ENCODE measurements around the gene WFDC2. TPM values are rescaled to one million over a fixed set of nuclear protein-coding genes. Genes with fewer than 3 reads are reported as not detected.

WFDC2 gene
- polyA plus RNA-seq, 4 donors: 10.7 to 228 (median 172) TPM

GRCh38 chr20:45489083-45489531 lies 19.6 kb downstream of the WFDC2 start:
- no peak for DNase-seq (ENCODE audit: low read depth in 4 of 4, low spot score in 3 of 4)

GRCh38 chr20:45495501-45495941 lies 26.0 kb downstream of the WFDC2 start:
- DNase-seq (ENCODE audit: low read depth in 4 of 4, low spot score in 3 of 4): no peak

- no peak for DNase-seq (ENCODE audit: low read depth in 4 of 4, low spot score in 3 of 4)
Measured at GRCh38 chr20:45496166-45496565, 26.6 kb downstream of the WFDC2 start.

- no peak for DNase-seq (ENCODE audit: low read depth in 4 of 4, low spot score in 3 of 4)
Measured at GRCh38 chr20:45497971-45498494, 28.5 kb downstream of the WFDC2 start.

GRCh38 chr20:45500022-45500421 lies 30.5 kb downstream of the WFDC2 start:
- no peak for DNase-seq (ENCODE audit: low read depth in 4 of 4, low spot score in 3 of 4)

GRCh38 chr20:45501600-45501999 lies 32.0 kb downstream of the WFDC2 start:
- DNase-seq (ENCODE audit: low read depth in 4 of 4, low spot score in 3 of 4): no peak

GRCh38 chr20:45502561-45502960 lies 33.0 kb downstream of the WFDC2 start:
- DNase-seq (ENCODE audit: low read depth in 4 of 4, low spot score in 3 of 4): no peak

- DNase-seq (ENCODE audit: low read depth in 4 of 4, low spot score in 3 of 4): no peak
Measured at GRCh38 chr20:45503403-45503802, 33.9 kb downstream of the WFDC2 start.

GRCh38 chr20:45506398-45506797 lies 36.8 kb downstream of the WFDC2 start:
- no peak for DNase-seq (ENCODE audit: low read depth in 4 of 4, low spot score in 3 of 4)

GRCh38 chr20:45507011-45507820 lies 37.7 kb downstream of the WFDC2 start:
- no peak for DNase-seq (ENCODE audit: low read depth in 4 of 4, low spot score in 3 of 4)

- DNase-seq (ENCODE audit: low read depth in 4 of 4, low spot score in 3 of 4): no peak
Measured at GRCh38 chr20:45508068-45508886, 38.7 kb downstream of the WFDC2 start.

GRCh38 chr20:45509091-45509490 lies 39.5 kb downstream of the WFDC2 start:
- no peak for DNase-seq (ENCODE audit: low read depth in 4 of 4, low spot score in 3 of 4)

- no peak for DNase-seq (ENCODE audit: low read depth in 4 of 4, low spot score in 3 of 4)
Measured at GRCh38 chr20:45510242-45510862, 40.8 kb downstream of the WFDC2 start.

- no peak for DNase-seq (ENCODE audit: low read depth in 4 of 4, low spot score in 3 of 4)
Measured at GRCh38 chr20:45515147-45515913, 45.8 kb downstream of the WFDC2 start, which contains the start of gene SPINT3. Gene SPINT3, minus strand, starts transcription at chr20:45515622. Its CDS starts 14 bp downstream, at chr20:45515608.

- peak in 2 of 4 donors; percentile 0 to 15 for DNase-seq (ENCODE audit: low read depth in 4 of 4, low spot score in 3 of 4)
Measured at GRCh38 chr20:45518282-45518681, 48.7 kb downstream of the WFDC2 start.

- DNase-seq (ENCODE audit: low read depth in 4 of 4, low spot score in 3 of 4): no peak
Measured at GRCh38 chr20:45523821-45524220, 54.3 kb downstream of the WFDC2 start.

GRCh38 chr20:45527294-45527693 lies 57.7 kb downstream of the WFDC2 start:
- DNase-seq (ENCODE audit: low read depth in 4 of 4, low spot score in 3 of 4): no peak
